ENCODE data around the gene CELF5. TPM values are rescaled to one million over a fixed set of nuclear protein-coding genes. Genes with fewer than 3 reads are reported as not detected.
A peak's percentile ranks its signal among the peaks of the same experiment; 100 is the strongest.

CELF5 gene
- total RNA-seq, 2 donors from 2014 or later: 0.24 to 0.26 TPM

DNA sequence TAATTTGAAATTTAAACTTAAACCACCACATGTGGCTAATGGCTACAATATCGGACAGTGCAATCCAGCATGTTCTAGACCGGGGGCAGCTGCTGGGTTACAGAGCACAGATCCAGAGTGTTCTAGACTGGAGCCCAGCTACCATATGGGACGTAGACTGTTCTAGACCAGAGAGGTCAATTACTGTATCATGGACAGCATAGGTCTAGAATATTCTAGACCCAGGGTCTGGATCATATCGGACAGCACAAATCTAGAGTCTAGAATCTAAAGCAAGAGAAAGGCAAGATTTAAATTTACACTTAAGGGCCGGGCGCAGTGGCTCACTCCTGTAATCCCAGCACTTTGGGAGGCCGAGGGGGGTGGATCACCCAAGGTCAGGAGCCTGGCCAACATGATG, 37.9 kb downstream of the CELF5 start:
- no peak overlapping the region for H3K4me3 Mint-ChIP-seq
- no peaks in the 10 kb centered on the region for H3K4me1 Mint-ChIP-seq
- no peak for ATAC-seq (replicated peaks)

DNA sequence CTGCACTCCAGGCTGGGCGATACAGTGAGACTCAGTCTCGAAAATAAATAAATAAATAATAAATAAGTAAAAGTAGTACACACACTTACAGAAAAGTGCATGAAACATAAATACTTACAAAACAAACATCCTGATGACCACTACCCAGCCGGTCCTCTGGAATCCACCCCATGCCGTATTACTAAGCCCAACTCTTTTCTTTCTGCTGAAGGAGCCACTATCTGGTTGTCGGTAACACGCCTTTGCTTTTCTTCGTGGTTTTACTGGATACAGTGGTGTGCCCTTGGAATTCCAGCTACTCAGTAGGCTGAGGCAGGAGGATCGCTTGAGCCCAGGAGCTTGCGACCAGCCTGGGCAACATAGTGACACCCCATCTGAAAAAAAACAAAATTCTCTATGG, 39.4 kb downstream of the CELF5 start:
- H3K9me3 Mint-ChIP-seq: no peaks in the 10 kb centered on the region

More for the DNA sequence above, 37.9 kb downstream of the CELF5 start:
- no peaks in the 10 kb centered on the region for H3K36me3 Mint-ChIP-seq (ENCODE audit: low read depth)
- peaks cover 12% of the 10 kb centered on the region for H3K27me3 Mint-ChIP-seq
- H3K9me3 Mint-ChIP-seq: no peaks in the 10 kb centered on the region
- no peak overlapping the region for H3K27ac Mint-ChIP-seq

DNA sequence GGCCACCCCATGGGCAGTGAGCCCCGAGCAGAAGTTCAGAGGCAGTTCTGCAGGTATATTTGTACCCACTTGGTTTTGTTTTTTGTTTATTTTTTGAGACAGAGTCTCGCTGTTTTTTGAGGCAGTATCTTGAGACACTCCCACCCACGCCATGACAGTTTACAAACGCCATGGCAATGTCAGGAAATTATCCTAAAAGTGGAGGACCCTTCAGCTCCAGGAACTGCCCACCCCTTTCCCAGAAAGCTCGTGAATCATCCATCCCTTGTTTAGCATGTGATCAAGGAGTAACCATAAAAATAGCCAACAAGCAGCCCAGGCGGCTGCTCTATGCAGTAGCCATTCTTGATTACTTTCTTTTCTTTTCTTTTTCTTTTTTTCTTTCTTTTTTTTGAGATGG, 41.0 kb downstream of the CELF5 start:
- Mint-ChIP-seq H3K4me1 (no peaks in the 10 kb centered on the region), H3K27ac (no peak overlapping the region), H3K27me3 (peaks cover 21% of the 10 kb centered on the region), H3K9me3 (no peaks in the 10 kb centered on the region), H3K36me3 (ENCODE audit: low read depth) (no peaks in the 10 kb centered on the region), H3K4me3 (no peak overlapping the region)
- no peak for ATAC-seq (replicated peaks)

More for the DNA sequence above, 39.4 kb downstream of the CELF5 start:
- Mint-ChIP-seq H3K36me3 (ENCODE audit: low read depth) (no peaks in the 10 kb centered on the region), H3K27me3 (peaks cover 17% of the 10 kb centered on the region), H3K27ac (no peak overlapping the region), H3K4me3 (no peak overlapping the region), H3K4me1 (no peaks in the 10 kb centered on the region)
- ATAC-seq (replicated peaks): no peak

DNA sequence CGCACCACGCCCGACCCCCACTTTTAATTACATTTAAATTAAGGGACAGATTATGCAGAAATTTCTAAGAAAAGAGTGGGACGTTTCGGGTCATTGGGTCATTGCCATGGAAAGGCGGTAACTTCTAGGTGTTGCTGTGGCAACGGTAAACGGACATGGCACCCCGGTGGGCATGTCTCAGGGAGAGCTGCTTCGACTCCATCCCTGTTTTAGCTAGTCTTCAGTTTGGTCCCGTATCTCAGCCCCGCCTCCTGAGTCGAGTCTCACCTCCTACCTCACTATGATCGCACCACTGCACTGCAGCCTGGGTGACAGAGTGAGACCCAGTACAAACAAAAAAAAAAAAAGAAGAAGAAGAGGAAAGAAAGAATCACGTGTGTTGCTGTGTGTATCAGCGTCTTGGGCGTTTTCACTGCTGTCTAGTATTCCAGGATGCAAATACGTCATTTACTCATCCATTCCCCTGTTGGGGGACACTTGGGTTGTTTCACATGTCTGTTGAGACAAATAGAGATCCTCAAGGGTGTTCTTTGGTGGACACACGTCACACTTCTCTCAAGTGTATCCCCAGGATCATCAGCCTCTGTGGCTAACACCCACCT, 41.7 kb downstream of the CELF5 start:
- Mint-ChIP-seq H3K36me3 (ENCODE audit: low read depth) (no peaks in the 10 kb centered on the region), H3K27me3 (peaks cover 21% of the 10 kb centered on the region), H3K9me3 (no peaks in the 10 kb centered on the region), H3K4me1 (no peaks in the 10 kb centered on the region), H3K4me3 (no peak overlapping the region), H3K27ac (no peak overlapping the region)
- no peak for ATAC-seq (replicated peaks)

DNA sequence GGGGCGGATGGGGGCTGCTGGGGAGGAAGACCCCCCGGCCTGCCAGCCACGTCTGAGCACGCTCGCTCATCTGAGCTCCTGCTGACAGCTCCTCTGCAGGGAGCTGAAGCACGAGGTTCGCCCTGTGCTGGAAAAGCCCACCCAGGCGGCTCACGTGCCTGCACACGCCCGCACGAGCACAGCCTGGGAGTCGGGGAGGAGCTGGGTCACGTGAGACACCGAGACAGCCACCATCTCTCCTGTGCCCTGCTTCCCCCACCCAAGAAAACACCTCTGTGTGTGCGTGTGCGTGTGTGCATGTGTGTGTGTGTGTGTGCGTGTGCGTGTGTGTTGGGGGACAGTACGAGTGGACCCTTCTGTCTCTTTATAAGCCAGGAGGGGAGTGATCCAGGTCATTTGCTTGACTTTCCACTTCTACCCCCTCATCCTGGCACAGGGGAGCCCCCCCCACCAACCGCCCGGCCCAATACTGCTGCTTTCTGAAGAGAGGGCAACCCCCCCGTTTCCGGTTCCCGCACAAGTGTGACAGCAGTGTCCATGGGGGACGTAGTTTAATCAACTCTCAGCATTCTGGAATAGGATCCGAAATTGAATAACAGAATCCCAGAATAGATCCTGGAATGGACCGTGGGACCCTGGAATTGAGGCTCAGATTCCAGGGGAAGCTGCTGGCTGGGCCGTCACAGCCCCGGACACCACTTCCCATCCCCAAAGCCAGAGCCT, 42.5 kb downstream of the CELF5 start:
- H3K9me3 Mint-ChIP-seq: no peaks in the 10 kb centered on the region
- no peaks in the 10 kb centered on the region for H3K4me1 Mint-ChIP-seq
- peaks cover 28% of the 10 kb centered on the region for H3K27me3 Mint-ChIP-seq
- no peak overlapping the region for H3K4me3 Mint-ChIP-seq
- no peak overlapping the region for H3K27ac Mint-ChIP-seq
- ATAC-seq (replicated peaks): no peak
- no peaks in the 10 kb centered on the region for H3K36me3 Mint-ChIP-seq (ENCODE audit: low read depth)

DNA sequence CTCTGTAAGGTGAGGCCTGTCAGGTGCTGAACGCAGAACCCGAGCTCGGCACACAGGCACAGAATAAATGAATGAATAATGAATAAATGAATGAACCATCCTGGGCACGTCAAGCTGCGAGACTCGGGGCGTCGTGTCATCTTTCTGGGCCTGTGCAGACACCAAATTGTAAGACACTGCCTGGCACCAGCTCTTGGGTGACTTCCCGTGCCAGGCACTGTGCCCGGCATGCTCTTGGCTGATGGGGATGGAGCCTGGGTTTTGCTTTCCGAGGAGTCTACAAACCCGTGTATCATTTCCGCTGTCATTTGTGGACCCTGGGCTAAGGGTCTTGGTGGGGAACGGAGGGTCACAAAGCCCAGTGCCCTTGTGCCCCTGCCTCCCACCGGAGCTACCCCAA, 43.9 kb downstream of the CELF5 start:
- no peak overlapping the region for H3K27ac Mint-ChIP-seq
- no peaks in the 10 kb centered on the region for H3K36me3 Mint-ChIP-seq (ENCODE audit: low read depth)
- H3K27me3 Mint-ChIP-seq: peaks cover 28% of the 10 kb centered on the region
- H3K4me1 Mint-ChIP-seq: no peaks in the 10 kb centered on the region
- ATAC-seq (replicated peaks): no peak
- no peaks in the 10 kb centered on the region for H3K9me3 Mint-ChIP-seq
- H3K4me3 Mint-ChIP-seq: no peak overlapping the region

DNA sequence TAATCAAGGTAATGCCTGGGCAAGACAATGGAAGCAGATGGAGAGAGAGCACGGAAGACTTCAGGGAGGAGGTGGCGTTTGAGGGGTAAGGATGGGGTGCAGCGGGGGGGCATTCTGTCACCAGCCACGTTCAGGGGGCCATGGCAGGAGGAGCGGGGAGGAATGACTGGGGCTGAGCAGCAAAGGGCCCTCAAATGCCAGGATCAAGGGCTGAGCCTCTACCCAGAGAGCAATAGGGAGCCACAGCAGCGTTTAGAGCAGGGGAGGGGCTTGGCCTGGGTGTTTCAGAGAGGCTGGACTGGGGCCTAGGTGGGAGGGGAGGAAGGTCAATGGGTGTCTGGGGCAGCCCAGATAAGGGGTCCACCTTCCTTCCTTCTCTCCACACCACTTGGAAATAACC, 44.3 kb downstream of the CELF5 start:
- H3K4me3 Mint-ChIP-seq: no peak overlapping the region
- no peaks in the 10 kb centered on the region for H3K9me3 Mint-ChIP-seq
- H3K27me3 Mint-ChIP-seq: peaks cover 28% of the 10 kb centered on the region
- H3K36me3 Mint-ChIP-seq (ENCODE audit: low read depth): no peaks in the 10 kb centered on the region
- no peaks in the 10 kb centered on the region for H3K4me1 Mint-ChIP-seq
- ATAC-seq (replicated peaks): no peak
- no peak overlapping the region for H3K27ac Mint-ChIP-seq

DNA sequence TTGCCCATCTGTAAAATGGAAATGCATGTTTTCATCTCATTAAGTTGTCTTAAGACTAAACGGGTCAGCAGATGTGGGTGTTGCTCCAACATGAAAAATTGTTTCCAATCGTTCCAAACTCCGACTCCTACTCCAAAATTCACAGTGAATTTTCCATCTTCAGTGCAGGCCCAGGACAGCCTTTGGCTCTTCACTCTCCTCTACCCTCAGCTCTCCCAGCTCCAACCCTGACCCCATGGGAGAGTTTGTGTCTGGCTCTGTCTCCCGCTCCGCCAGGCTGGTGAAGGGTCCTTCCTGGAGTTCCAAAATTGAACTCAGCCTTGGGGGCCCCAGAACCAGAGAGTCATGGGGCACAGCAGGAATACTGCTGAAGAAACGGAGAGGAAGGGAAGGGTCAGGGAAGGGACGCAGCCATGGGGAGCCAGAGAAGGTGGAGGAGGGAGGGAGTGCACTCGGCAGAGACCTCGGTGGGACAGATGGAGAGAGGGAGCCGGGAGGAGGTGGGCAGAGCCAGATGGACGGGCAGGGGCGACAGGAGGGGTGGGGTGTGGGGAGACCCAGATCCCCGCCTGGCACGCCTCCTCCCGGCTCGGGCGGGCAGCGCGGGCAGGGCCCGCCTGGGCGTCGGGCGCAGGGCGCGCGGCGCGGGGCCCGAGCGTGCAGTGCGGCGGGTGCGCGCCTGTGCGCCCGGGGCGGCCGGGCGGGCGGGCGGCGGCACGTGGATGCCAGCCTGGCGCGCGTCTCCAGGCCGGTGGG, 45.6 kb downstream of the CELF5 start:
- H3K27ac Mint-ChIP-seq: no peak overlapping the region
- H3K36me3 Mint-ChIP-seq (ENCODE audit: low read depth): no peaks in the 10 kb centered on the region
- peaks cover 28% of the 10 kb centered on the region for H3K27me3 Mint-ChIP-seq
- no peaks in the 10 kb centered on the region for H3K9me3 Mint-ChIP-seq
- H3K4me1 Mint-ChIP-seq: peaks cover 6% of the 10 kb centered on the region
- ATAC-seq (replicated peaks): no peak
- H3K4me3 Mint-ChIP-seq: no peak overlapping the region

DNA sequence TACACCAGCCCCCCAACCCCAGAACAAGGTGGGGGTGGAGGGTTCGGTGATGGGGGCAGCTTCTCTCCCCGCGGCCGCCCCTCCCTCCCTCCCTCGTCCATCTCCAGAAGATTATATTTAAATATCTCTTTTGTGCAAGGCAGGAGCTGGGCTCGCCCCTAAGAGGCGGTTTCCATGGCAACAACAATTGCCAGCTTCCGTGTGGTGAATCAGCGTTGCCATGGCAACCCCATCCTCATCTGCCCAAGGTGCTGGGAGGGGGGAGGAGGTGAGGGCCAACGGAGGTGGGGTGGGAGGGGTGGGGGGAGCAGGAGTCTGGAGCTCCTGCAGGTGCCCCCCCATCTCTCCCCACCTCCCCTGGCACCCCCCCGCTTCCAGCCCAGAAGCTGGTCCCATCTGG, 46.4 kb downstream of the CELF5 start:
- peaks cover 9% of the 10 kb centered on the region for H3K4me1 Mint-ChIP-seq
- H3K4me3 Mint-ChIP-seq: no peak overlapping the region
- ATAC-seq (replicated peaks): no peak
- H3K27ac Mint-ChIP-seq: no peak overlapping the region
- H3K27me3 Mint-ChIP-seq: peaks cover 28% of the 10 kb centered on the region
- H3K36me3 Mint-ChIP-seq (ENCODE audit: low read depth): no peaks in the 10 kb centered on the region
- no peaks in the 10 kb centered on the region for H3K9me3 Mint-ChIP-seq

DNA sequence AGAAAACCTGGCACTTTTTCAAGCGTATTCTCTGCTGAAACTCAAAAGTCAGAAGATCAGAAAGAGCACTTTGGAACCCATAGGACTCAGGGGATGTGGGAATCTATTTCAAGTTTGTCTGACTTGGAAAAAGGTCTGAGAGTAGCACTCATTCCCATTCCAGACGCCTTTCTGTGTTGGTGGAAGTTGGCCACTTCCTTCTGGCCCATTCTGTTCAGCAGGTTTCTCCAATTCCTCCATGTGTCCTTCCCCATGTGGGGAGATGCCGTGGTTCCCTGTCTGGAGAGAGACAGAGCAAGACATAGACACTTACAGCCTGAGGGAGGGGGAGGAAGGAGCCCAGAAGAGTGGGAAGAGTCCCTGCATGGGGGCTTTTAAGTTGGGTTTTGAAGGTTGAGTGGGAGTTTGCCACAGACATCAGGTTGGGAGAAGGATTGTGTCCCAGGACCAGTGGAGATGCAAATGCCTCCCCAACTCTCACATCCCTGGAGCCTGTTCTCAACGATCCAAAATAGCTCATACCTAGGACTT, 48.0 kb downstream of the CELF5 start:
- Mint-ChIP-seq H3K27ac (no peak overlapping the region), H3K4me3 (no peak overlapping the region), H3K36me3 (ENCODE audit: low read depth) (no peaks in the 10 kb centered on the region), H3K4me1 (peaks cover 9% of the 10 kb centered on the region), H3K9me3 (no peaks in the 10 kb centered on the region), H3K27me3 (peaks cover 23% of the 10 kb centered on the region)
- ATAC-seq (replicated peaks): no peak

DNA sequence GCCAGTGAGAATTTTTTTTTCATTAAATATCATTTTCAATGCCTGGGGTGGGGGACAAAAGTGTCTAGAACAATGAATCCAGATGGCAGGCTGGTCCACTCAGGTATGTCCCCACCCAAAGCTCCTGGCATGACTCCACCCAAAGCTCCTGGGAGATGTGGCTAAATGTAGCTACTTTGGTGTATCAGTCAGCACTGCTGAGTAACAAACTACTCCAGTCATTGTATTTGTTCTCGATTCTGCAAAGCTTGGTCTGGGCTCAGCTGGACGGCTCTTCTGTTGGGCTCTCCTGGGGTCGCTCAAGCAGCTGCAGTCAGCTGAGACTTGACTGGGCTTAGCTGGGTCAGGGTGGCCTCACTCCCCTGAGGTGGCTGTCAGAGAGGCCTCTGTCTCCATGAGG, 48.5 kb downstream of the CELF5 start:
- H3K27ac Mint-ChIP-seq: no peak overlapping the region
- peaks cover 9% of the 10 kb centered on the region for H3K4me1 Mint-ChIP-seq
- ATAC-seq (replicated peaks): no peak
- H3K36me3 Mint-ChIP-seq (ENCODE audit: low read depth): no peaks in the 10 kb centered on the region
- no peak overlapping the region for H3K4me3 Mint-ChIP-seq
- no peaks in the 10 kb centered on the region for H3K9me3 Mint-ChIP-seq
- peaks cover 23% of the 10 kb centered on the region for H3K27me3 Mint-ChIP-seq

DNA sequence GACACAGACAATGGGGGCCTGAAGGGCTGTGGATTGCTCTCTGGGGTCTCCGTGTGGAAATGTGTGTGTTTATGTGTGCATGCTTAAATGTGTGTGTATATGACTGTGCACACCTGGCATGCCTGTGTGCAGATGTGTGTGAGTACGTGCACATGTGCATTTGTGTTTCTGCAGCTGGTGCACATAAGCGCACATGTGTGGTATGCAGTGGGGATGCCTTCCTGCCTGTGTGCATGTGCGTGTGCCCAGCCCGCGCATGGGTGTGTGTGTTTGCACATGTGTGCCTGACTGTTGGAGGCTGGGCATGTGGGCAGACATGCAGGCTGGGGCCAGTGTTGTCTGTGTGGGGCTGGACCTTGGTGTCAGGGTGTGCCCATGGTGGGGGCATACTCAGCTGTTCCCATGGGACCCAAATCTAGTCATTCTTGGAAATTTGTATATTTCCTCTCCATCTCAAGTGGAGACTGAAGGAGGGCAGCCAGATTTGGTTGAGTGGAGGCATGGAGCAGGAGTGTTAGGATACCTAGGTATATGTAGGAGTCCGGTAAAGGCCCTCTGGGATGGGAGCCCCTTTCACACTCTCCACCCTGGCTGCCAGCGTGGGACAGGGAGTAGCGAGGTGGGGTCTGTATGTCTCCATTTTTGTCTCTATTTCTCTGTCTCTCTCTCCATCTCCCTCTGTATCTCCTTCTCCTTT, 49.9 kb downstream of the CELF5 start:
- H3K4me3 Mint-ChIP-seq: peak overlapping the region; percentile 91

DNA sequence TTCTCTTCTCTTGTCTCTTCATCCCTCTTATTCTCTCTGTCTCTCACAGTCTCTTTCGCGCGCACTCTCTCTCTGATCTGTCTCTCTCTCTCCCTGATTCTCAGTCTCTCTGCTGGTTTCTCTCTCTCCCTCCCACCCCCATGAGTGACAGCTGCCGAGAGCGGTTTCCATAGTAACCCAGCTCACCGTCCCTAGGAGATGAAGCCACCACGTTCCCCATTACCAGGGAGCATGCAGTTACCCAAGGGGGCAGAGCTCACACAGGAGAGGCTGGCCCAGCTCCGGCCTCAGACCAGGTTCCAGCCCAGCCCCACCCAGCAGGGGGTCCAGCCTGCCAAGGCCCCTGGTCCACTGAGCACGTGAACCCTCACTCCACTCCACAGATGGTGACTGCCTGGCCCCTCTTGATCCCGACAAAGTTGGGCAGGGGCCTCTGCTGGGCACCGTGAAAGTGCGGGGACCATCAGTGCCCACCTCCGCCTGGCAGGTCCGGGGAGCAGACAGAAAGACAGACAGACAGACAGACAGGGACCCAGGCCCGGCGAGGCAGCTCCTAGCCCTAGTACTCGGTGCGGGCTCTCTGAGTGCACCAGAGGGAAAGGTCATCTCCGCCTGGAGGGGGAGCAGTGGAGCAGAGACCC, 50.6 kb downstream of the CELF5 start:
- Mint-ChIP-seq H3K27me3 (peaks cover 8% of the 10 kb centered on the region), H3K4me1 (peaks cover 9% of the 10 kb centered on the region), H3K27ac (peak overlapping the region; percentile 77), H3K9me3 (no peaks in the 10 kb centered on the region), H3K36me3 (ENCODE audit: low read depth) (no peaks in the 10 kb centered on the region), H3K4me3 (peak overlapping the region; percentile 91)
- ATAC-seq (replicated peaks): peak; percentile 43

More for the DNA sequence above, 49.9 kb downstream of the CELF5 start:
- peaks cover 9% of the 10 kb centered on the region for H3K4me1 Mint-ChIP-seq
- no peaks in the 10 kb centered on the region for H3K9me3 Mint-ChIP-seq
- peaks cover 15% of the 10 kb centered on the region for H3K27me3 Mint-ChIP-seq
- H3K36me3 Mint-ChIP-seq (ENCODE audit: low read depth): no peaks in the 10 kb centered on the region
- ATAC-seq (replicated peaks): no peak
- peak overlapping the region; percentile 77 for H3K27ac Mint-ChIP-seq

All from activated T-helper 17 cell treated with anti-CD3 and anti-CD28 coated beads, Interleukin-2, amount 50 U/mL, for 72 hours (primary cell).